ENCODE data around the gene PTPRT. TPM values are rescaled to one million over a fixed set of nuclear protein-coding genes. Genes with fewer than 3 reads are reported as not detected.

The PTPRT gene
- total and polyA plus RNA-seq, 2 of the 4 experiments (the other 2 are of a cell fraction) = not detected

GRCh38 chr20:42972591-42972990 is 217.1 kb downstream of the PTPRT start:
- no peak overlapping the region for H3K27ac ChIP-seq (ENCODE audit: insufficient read depth, low read length)
- H3K27me3 ChIP-seq (ENCODE audit: control insufficient read depth, insufficient read depth, low read length) = no peaks in the 10 kb centered on the region
- intact Hi-C loops (cut with micrococcal nuclease) = no loop called here
- no TSS peak for BruUV-seq (replicated peaks)
- H3K4ac ChIP-seq (ENCODE audit: low read depth, low read length) = no peak overlapping the region
- no peak overlapping the region for H2AFZ ChIP-seq (replicated peaks; ENCODE audit: low read length, poor library complexity)
- H4K8ac ChIP-seq (ENCODE audit: low read depth in 2 of 2, low read length in 2 of 2) = no peak overlapping the region
- H2BK5ac ChIP-seq (ENCODE audit: low read depth, low read length, poor library complexity, severe bottlenecking) = no peak overlapping the region
- no peak overlapping the region for H3K9ac ChIP-seq (ENCODE audit: low read depth, low read length)
- H3K56ac ChIP-seq (ENCODE audit: extremely low read depth, insufficient read depth, low read length) = no peak overlapping the region
- CTCF ChIA-PET = no interaction called here
- no peak overlapping the region for H2BK15ac ChIP-seq (ENCODE audit: low read depth, low read length)
- H2AK5ac ChIP-seq (ENCODE audit: low read depth, low read length) = no peak overlapping the region
- H4K5ac ChIP-seq (ENCODE audit: low read depth, low read length) = no peak overlapping the region
- in situ Hi-C loops (cut with MboI; ENCODE audit: low sequenced_read_pairs) = no loop called here
- peaks cover 17% of the 10 kb centered on the region for H3K9me3 ChIP-seq (ENCODE audit: control insufficient read depth, insufficient read depth, low read length)
- no peak overlapping the region for H3K14ac ChIP-seq (replicated peaks; ENCODE audit: low read depth, low read length)
- H2BK120ac ChIP-seq (ENCODE audit: low read depth, low read length) = no peak overlapping the region
- H3K18ac ChIP-seq (ENCODE audit: low read depth, low read length) = no peak overlapping the region
- no peak overlapping the region for H2BK20ac ChIP-seq (ENCODE audit: low read depth, low read length)
- WGBS, 2 experiments (ENCODE audit: extremely low coverage in 2 of 2, insufficient read length in 1 of 2) = 73% methylated on average over 3 of the region's 5 CpGs; no CpG with 5 or more reads in 1 of the 2 experiments
- no peak overlapping the region for H4K91ac ChIP-seq (ENCODE audit: insufficient read depth, low read depth, low read length)
- no peak overlapping the region for H3K23ac ChIP-seq (ENCODE audit: low read depth, low read length)
- H3K4me3 ChIP-seq (ENCODE audit: insufficient read depth, low read depth, low read length) = no peak overlapping the region
- H4K20me1 ChIP-seq (ENCODE audit: insufficient read depth, low read length) = no peaks in the 10 kb centered on the region
- H3K79me1 ChIP-seq (ENCODE audit: low read depth in 1 of 2, low read length in 2 of 2) = no peaks in the 10 kb centered on the region
- no peak overlapping the region for H3K4me2 ChIP-seq (ENCODE audit: low read depth, low read length)
- no peak overlapping the region for H2AK9ac ChIP-seq (replicated peaks; ENCODE audit: low read depth, low read length, poor library complexity)
- no peaks in the 10 kb centered on the region for H3K36me3 ChIP-seq (ENCODE audit: control insufficient read depth, insufficient read depth, low read length)
- DNase-seq (no peak), ATAC-seq (ENCODE audit: low read depth) (no peak)
- no peak for TF ChIP-seq POLR2A (IDR thresholded peaks at IDR 0.05; ENCODE audit: low read depth, low read length)
- TF ChIP-seq CTCF (conservative IDR thresholded peaks at IDR 0.05; ENCODE audit: low read depth, low read length) = no peak
- no peak for TF ChIP-seq SMC3 (IDR thresholded peaks at IDR 0.05; ENCODE audit: low read depth, low read length)
- TF ChIP-seq, protein P1, sequence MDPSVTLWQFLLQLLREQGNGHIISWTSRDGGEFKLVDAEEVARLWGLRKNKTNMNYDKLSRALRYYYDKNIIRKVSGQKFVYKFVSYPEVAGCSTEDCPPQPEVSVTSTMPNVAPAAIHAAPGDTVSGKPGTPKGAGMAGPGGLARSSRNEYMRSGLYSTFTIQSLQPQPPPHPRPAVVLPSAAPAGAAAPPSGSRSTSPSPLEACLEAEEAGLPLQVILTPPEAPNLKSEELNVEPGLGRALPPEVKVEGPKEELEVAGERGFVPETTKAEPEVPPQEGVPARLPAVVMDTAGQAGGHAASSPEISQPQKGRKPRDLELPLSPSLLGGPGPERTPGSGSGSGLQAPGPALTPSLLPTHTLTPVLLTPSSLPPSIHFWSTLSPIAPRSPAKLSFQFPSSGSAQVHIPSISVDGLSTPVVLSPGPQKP (IDR thresholded peaks at IDR 0.05; ENCODE audit: borderline replicate concordance, low read depth, low read length) = no peak
- TF ChIP-seq RFX5 (IDR thresholded peaks at IDR 0.05; ENCODE audit: low read depth, low read length) = no peak
- no peaks in the 10 kb centered on the region for H3K9me1 ChIP-seq (ENCODE audit: insufficient read depth, low read length)
- dilution Hi-C loops (cut with HindIII; ENCODE audit: low sequenced_read_pairs, unreplicated experiment) = no loop called here
- POLR2A ChIA-PET (ENCODE audit: unreplicated experiment) = interaction anchor here (0.6 kb wide), 1 partner anchor 530 kb away, joined by 4 read pairs; no protein-coding TSS in a partner anchor
- no peaks in the 10 kb centered on the region for H3K4me1 ChIP-seq (ENCODE audit: control insufficient read depth, insufficient read depth, low read length)

All from IMR-90 (cell line).